K562 (cell line): Measurements from ENCODE around the gene NDUFV3. TPM values are rescaled to one million over a fixed set of nuclear protein-coding genes. Genes with fewer than 3 reads are reported as not detected.

Source experiments
- ARHGAP35 ChIP-seq: fragments of 450-650 bp; IDR thresholded peaks from 2 replicates; pipeline ENCODE4 v1.6.1; 2018; ENCODE audit not compliant: partially characterized antibody
- ATF1 ChIP-seq, 2 experiments: fragments of 450-650 bp in 1 of 2; IDR thresholded peaks; 2 replicates each; pipeline ENCODE4 v1.6.1; 2016; ENCODE audit warnings: missing compliant biosample characterization in 1 of 2, missing genetic modification characterization in 1 of 2
- CBX5 ChIP-seq: IDR thresholded peaks from 2 replicates; pipeline ENCODE4 v1.6.1; 2014; ENCODE audit warnings: low read depth, borderline replicate concordance
- E2F3 ChIP-seq: fragments of 250-450 bp; sonication (Bioruptor Pico); IDR thresholded peaks from 2 replicates; pipeline ENCODE4 v1.4.0; 2020; ENCODE audit warnings: mild to moderate bottlenecking
- ELF1 ChIP-seq: fragments of 200-800 bp; sonication (Bioruptor generic); IDR thresholded peaks from 2 replicates; pipeline ENCODE4 v1.6.1; 2016; ENCODE audit warnings: missing genetic modification characterization, missing compliant biosample characterization
- EWSR1 ChIP-seq: fragments of 450-650 bp; IDR thresholded peaks from 2 replicates; pipeline ENCODE4 v1.6.1; 2018; ENCODE audit warnings: borderline replicate concordance, mild to moderate bottlenecking, low read depth, moderate library complexity; ENCODE audit not compliant: partially characterized antibody
- FOSL1 ChIP-seq: fragments of 200-800 bp; sonication (Bioruptor generic); conservative IDR thresholded peaks from 2 replicates; pipeline ENCODE4 v1.6.1; 2016; ENCODE audit warnings: missing genetic modification characterization, missing compliant biosample characterization
- GABPB2 ChIP-seq: fragments of 250-450 bp; sonication (Bioruptor Pico); conservative IDR thresholded peaks from 2 replicates; pipeline ENCODE4 v1.5.1; 2021; ENCODE audit warnings: mild to moderate bottlenecking
- GATAD2B ChIP-seq: fragments of 450-650 bp; IDR thresholded peaks from 2 replicates; pipeline ENCODE4 v1.6.1; 2017; ENCODE audit warnings: mild to moderate bottlenecking, borderline replicate concordance
- HDAC6 ChIP-seq: IDR thresholded peaks from 2 replicates; pipeline ENCODE4 v1.6.1; 2012; ENCODE audit warnings: low read depth, mild to moderate bottlenecking, control low read depth, inconsistent platforms, low read length, moderate library complexity
- HINFP ChIP-seq: fragments of 450-650 bp; conservative IDR thresholded peaks from 2 replicates; pipeline ENCODE4 v1.6.1; 2016; ENCODE audit warnings: missing genetic modification characterization, low read depth, mild to moderate bottlenecking, control low read depth, missing compliant biosample characterization
- LEF1 ChIP-seq: fragments of 450-650 bp; IDR thresholded peaks from 2 replicates; pipeline ENCODE4 v1.6.1; 2016; ENCODE audit warnings: mild to moderate bottlenecking
- MIER1 ChIP-seq: fragments of 450-650 bp; IDR thresholded peaks from 2 replicates; pipeline ENCODE4 v1.6.1; 2016; ENCODE audit warnings: antibody characterized with exemption, mild to moderate bottlenecking, low read depth
- NCOR1 ChIP-seq: fragments of 450-650 bp; IDR thresholded peaks from 2 replicates; pipeline ENCODE4 v1.6.1; 2016; ENCODE audit warnings: mild to moderate bottlenecking, moderate library complexity
- NFE2 ChIP-seq: IDR thresholded peaks from 2 replicates; pipeline ENCODE4 v1.6.1; 2014; ENCODE audit warnings: antibody characterized with exemption, low read depth
- NFIC ChIP-seq: fragments of 450-650 bp; IDR thresholded peaks from 2 replicates; pipeline ENCODE4 v1.6.1; 2017; ENCODE audit warnings: mild to moderate bottlenecking, inconsistent platforms
- RCOR1 ChIP-seq, 2 experiments: IDR thresholded peaks; 2 replicates each; pipeline ENCODE4 v1.6.1; 2012; ENCODE audit warnings: low read depth in 2 of 2, low read length in 2 of 2, borderline replicate concordance in 1 of 2, improper control_type of control experiment in 1 of 2
- TEAD4 ChIP-seq, 2 experiments: sonication (generic) in 1 of 2; formaldehyde crosslinking in 1 of 2; IDR thresholded peaks; 2 replicates each; pipeline versions ENCODE4 v1.6.1 to v1.8.0; 2012 to 2022; ENCODE audit warnings: borderline replicate concordance in 1 of 2, inconsistent platforms in 1 of 2, low read length in 1 of 2, mild to moderate bottlenecking in 1 of 2, missing genetic modification reagents in 1 of 2
- TFAM ChIP-seq: fragments of 250-450 bp; sonication (Bioruptor Pico); conservative IDR thresholded peaks from 2 replicates; pipeline ENCODE4 v1.5.0; 2021; ENCODE audit warnings: mild to moderate bottlenecking, moderate library complexity
- TRIM24 ChIP-seq, 2 experiments: fragments of 450-650 bp; IDR thresholded peaks; 2 replicates each; pipeline ENCODE4 v1.6.1; 2016
- TSC22D4 ChIP-seq: fragments of 450-650 bp; IDR thresholded peaks from 2 replicates; pipeline ENCODE4 v1.6.1; 2016; ENCODE audit warnings: missing genetic modification characterization, missing biosample characterization, control low read depth
- XRCC3 ChIP-seq: fragments of 450-650 bp; IDR thresholded peaks from 2 replicates; pipeline ENCODE4 v1.6.1; 2017; ENCODE audit warnings: mild to moderate bottlenecking, moderate library complexity
- YBX1 ChIP-seq: fragments of 450-650 bp; IDR thresholded peaks from 2 replicates; pipeline ENCODE4 v1.7.1; 2016; ENCODE audit warnings: mild to moderate bottlenecking
- ZBTB17 ChIP-seq: fragments of 450-650 bp; formaldehyde crosslinking; IDR thresholded peaks from 2 replicates; pipeline ENCODE4 v1.4.0; 2020; ENCODE audit warnings: mild to moderate bottlenecking
- ZNF212 ChIP-seq: fragments of 450-650 bp; formaldehyde crosslinking; IDR thresholded peaks from 2 replicates; pipeline ENCODE4 v1.4.0; 2020; ENCODE audit warnings: mild to moderate bottlenecking
- ZNF23 ChIP-seq: fragments of 250-450 bp; sonication (Bioruptor Pico); IDR thresholded peaks from 2 replicates; pipeline ENCODE4 v1.4.0; 2020; ENCODE audit warnings: mild to moderate bottlenecking
- ZNF384 ChIP-seq: IDR thresholded peaks from 2 replicates; pipeline ENCODE4 v1.6.1; 2012; ENCODE audit warnings: low read depth, low read length, improper control_type of control experiment
- ZNF436 ChIP-seq: fragments of 250-450, 450-650 bp; sonication (Bioruptor Pico); formaldehyde crosslinking; IDR thresholded peaks from 2 replicates; pipeline ENCODE4 v1.7.0; 2020; ENCODE audit warnings: mild to moderate bottlenecking
- ZNF512 ChIP-seq: IDR thresholded peaks from 2 replicates; pipeline ENCODE4 v1.6.1; 2016; ENCODE audit warnings: missing genetic modification characterization, missing compliant biosample characterization
- polyA plus RNA-seq, 8 experiments: library from polyadenylated mRNA; depleted of rRNA in 4 of 8; stranded (reverse) in 5 of 8; unstranded in 3 of 8; fragments of >200 nt; fragmentation: Nextera tagmentation in 2 of 8; fragmentation: Illumina TruSeq in 1 of 8; extraction: Ambion mirVana in 2 of 8; extraction: Trizol in 1 of 8; gene quantifications; 2 replicates each; pipeline versions ENCODE4 v1.2.1 to v1.2.3, GENCODE V29; 2011 to 2014; ENCODE audit warnings: inconsistent platforms in 1 of 8, missing spikeins in 1 of 8
- total RNA-seq, 7 experiments: library from RNA; depleted of rRNA in 6 of 7; stranded (reverse); fragments of >200 nt in 6 of 7; fragmentation: Illumina TruSeq in 2 of 7; extraction: Trizol in 2 of 7; gene quantifications; 2 replicates each; pipeline versions ENCODE4 v1.2.1 to v1.2.3, GENCODE V29; 2011 to 2021; ENCODE audit warnings: low replicate concordance in 1 of 7

Gene NDUFV3
- total and polyA plus RNA-seq, 9 of the 15 experiments (the other 6 are each of a cell fraction or from before 2014, with no cell fraction given): 19.1 to 87.8 (median 74.3) TPM

GRCh38 chr21:42929969-42930368 is 36.9 kb downstream of the NDUFV3 start (continued):
- no peak for TF ChIP-seq HINFP (tag)
- TF ChIP-seq CBX5: no peak
- TF ChIP-seq NFIC: peak; percentile 52
- TF ChIP-seq TSC22D4 (tag): no peak
- TF ChIP-seq GABPB2 (CRISPR knock-in tag): no peak
- peak in 1 of 2 experiments; percentile 86; a peak in 3 of 4 replicates for TF ChIP-seq RCOR1 (IDR thresholded peaks at IDR 0.05; ENCODE audit: borderline replicate concordance in 1 of 2, low read depth in 2 of 2, low read length in 2 of 2)
- no peak for TF ChIP-seq ZNF384
- 0 out of 2 replicates have a peak, but pooled peaks have one; percentile 34 for TF ChIP-seq GATAD2B
- no peak for TF ChIP-seq LEF1
- TF ChIP-seq ATF1 (CRISPR knock-in tag; IDR thresholded peaks at IDR 0.05): no peak
- 0 out of 2 replicates have a peak, but pooled peaks have one; percentile 6 for TF ChIP-seq ATF1 (tag; IDR thresholded peaks at IDR 0.05)
- TF ChIP-seq NFE2: peak; percentile 54; the same call in 1 of the 2 replicates
- TF ChIP-seq TFAM (CRISPR knock-in tag): no peak
- no peak for TF ChIP-seq ZNF436 (CRISPR knock-in tag)
- no peak for TF ChIP-seq EWSR1
- no peak for TF ChIP-seq ZNF23
- no peak for TF ChIP-seq ELF1 (tag)
- TF ChIP-seq ZBTB17 (CRISPR knock-in tag): no peak
- no peak for TF ChIP-seq XRCC3
- TF ChIP-seq E2F3: no peak
- no peak for TF ChIP-seq MIER1
- peak; percentile 76 for TF ChIP-seq TEAD4 (IDR thresholded peaks at IDR 0.05; ENCODE audit: low read length)
- no peak for TF ChIP-seq TEAD4 (CRISPR knock-in tag; IDR thresholded peaks at IDR 0.05; ENCODE audit: borderline replicate concordance)
- peak; percentile 8 to 55; a peak in 2 of 4 replicates for TF ChIP-seq TRIM24 (IDR thresholded peaks at IDR 0.05)
- no peak for TF ChIP-seq ZNF212 (CRISPR knock-in tag)
- TF ChIP-seq HDAC6: no peak
- TF ChIP-seq YBX1: no peak
- TF ChIP-seq ARHGAP35: no peak
- TF ChIP-seq NCOR1: peak; percentile 79
- 0 out of 2 replicates have a peak, but pooled peaks have one; percentile 16 for TF ChIP-seq FOSL1 (tag)
- TF ChIP-seq ZNF512 (tag): no peak
